ENCODE data around the gene PFDN4. TPM values are rescaled to one million over a fixed set of nuclear protein-coding genes. Genes with fewer than 3 reads are reported as not detected.

The PFDN4 gene
- total RNA-seq (10 to 100 TPM; 15.2 to 16.7 TPM), polyA plus RNA-seq (10 to 100 TPM; 43.8 to 70.7 TPM)

GRCh38 chr20:54207743-54208547 is at the start of gene PFDN4:
Gene PFDN4, plus strand, starts transcription at chr20:54208087. Its CDS starts 14 bp downstream, at chr20:54208101.
- intact Hi-C loops (cut with micrococcal nuclease) = no loop called here
- H3K4me1 Mint-ChIP-seq = peaks cover 28 to 42% (median 34%) of the 10 kb centered on the region in 4 donors

GRCh38 chr20:54158226-54158625 is 49.7 kb upstream of the PFDN4 start:
- intact Hi-C loops (cut with micrococcal nuclease) = no loop called here
- Histone ChIP-seq H3K27ac (ENCODE audit: low read depth, low read length) (no peak overlapping the region), H3K36me3 (ENCODE audit: insufficient read depth, low read length) (no peaks in the 10 kb centered on the region), H3K9me3 (ENCODE audit: control insufficient read depth in 1 of 2, low read length in 2 of 2) (no peaks in the 10 kb centered on the region), H3K4me3 (ENCODE audit: low read length in 2 of 2) (no peak overlapping the region), H3K4me1 (ENCODE audit: insufficient read depth, low read length) (no peaks in the 10 kb centered on the region), H3K27me3 (ENCODE audit: insufficient read depth, low read length) (no peaks in the 10 kb centered on the region)
- H3K4me3 Mint-ChIP-seq = no peak overlapping the region
- ChIA-PET CTCF (ENCODE audit: partially characterized antibody) (no interaction called here), POLR2A (ENCODE audit: partially characterized antibody) (no interaction called here)
- DNase-seq = no peak
- no peaks in the 10 kb centered on the region for H3K9me3 Mint-ChIP-seq
- peaks cover 9 to 14% of the 10 kb centered on the region in 2 donors for H3K27me3 Mint-ChIP-seq
- no peaks in the 10 kb centered on the region for H3K36me3 Mint-ChIP-seq
- H3K27ac Mint-ChIP-seq = no peak overlapping the region
- H3K4me1 Mint-ChIP-seq = peaks cover 0 to 3% (median 0%) of the 10 kb centered on the region in 4 donors

More at GRCh38 chr20:54207743-54208547, at the start of gene PFDN4:
- H3K27ac Mint-ChIP-seq = peak within 1 kb of the TSS; percentile 99 to 100 (median 100)
- no peaks in the 10 kb centered on the region for H3K27me3 ChIP-seq (ENCODE audit: insufficient read depth, low read length)
- H3K4me3 ChIP-seq (ENCODE audit: low read length in 2 of 2) = peak within 1 kb of the TSS; percentile 92 to 96
- peaks cover 33% of the 10 kb centered on the region for H3K4me1 ChIP-seq (ENCODE audit: insufficient read depth, low read length)
- ChIA-PET CTCF (ENCODE audit: partially characterized antibody) (interaction anchor here (1.0 to 2.8 kb wide), 6 partner anchors 9 to 251 kb away, joined by 3 to 21 read pairs (median 5); no protein-coding TSS in a partner anchor), POLR2A (ENCODE audit: partially characterized antibody) (interaction anchor here (0.5 to 2.4 kb wide), 10 partner anchors 8 to 1798 kb away, joined by 3 to 16 read pairs (median 4); no protein-coding TSS in a partner anchor)
- peaks cover 0 to 2% (median 0%) of the 10 kb centered on the region in 8 donors for H3K9me3 Mint-ChIP-seq
- peak within 1 kb of the TSS; percentile 92 for H3K27ac ChIP-seq (ENCODE audit: low read depth, low read length)
- H3K4me3 Mint-ChIP-seq = peak within 1 kb of the TSS; percentile 94 to 99 (median 98)
- H3K36me3 Mint-ChIP-seq = peaks cover 0 to 9% of the 10 kb centered on the region in 2 donors
- H3K27me3 Mint-ChIP-seq = peaks cover 0 to 2% of the 10 kb centered on the region in 2 donors
- no peaks in the 10 kb centered on the region for H3K9me3 ChIP-seq (ENCODE audit: control insufficient read depth in 1 of 2, low read length in 2 of 2)
- H3K36me3 ChIP-seq (ENCODE audit: insufficient read depth, low read length) = no peaks in the 10 kb centered on the region
- peak; percentile 72 to 88 (median 79) for DNase-seq

DNA sequence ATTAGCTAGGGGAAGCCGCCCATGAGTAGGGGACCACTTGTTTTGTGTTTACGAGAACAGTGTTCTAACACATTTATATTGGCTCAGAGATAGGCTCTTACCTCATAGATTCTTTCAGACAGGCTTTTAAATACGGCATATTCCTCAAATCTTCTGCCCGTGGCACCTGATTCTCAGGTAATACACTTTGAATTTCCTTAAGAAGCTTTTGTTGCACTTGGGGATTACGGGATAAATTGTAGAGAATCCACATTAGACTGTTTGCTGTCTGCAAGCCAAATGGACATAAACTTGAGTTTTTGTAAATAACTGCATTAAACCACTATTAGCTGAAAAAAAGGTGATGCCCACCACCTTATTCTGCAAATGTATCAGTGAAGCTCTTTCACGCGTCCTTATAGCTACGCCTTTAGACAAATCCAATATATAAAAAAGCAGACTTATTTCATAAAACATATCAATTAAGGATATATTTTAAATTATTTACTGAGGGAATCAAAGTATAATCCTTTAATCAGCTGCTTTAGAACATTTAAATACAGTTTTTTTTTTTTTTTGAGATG is 49.0 kb upstream of the PFDN4 start:
- Mint-ChIP-seq H3K27me3 (peaks cover 13% of the 10 kb centered on the region in 2 donors), H3K36me3 (no peaks in the 10 kb centered on the region), H3K4me1 (peaks cover 0 to 3% (median 0%) of the 10 kb centered on the region in 4 donors), H3K27ac (no peak overlapping the region), H3K4me3 (no peak overlapping the region), H3K9me3 (no peaks in the 10 kb centered on the region)
- Histone ChIP-seq H3K4me1 (ENCODE audit: insufficient read depth, low read length) (no peaks in the 10 kb centered on the region), H3K4me3 (ENCODE audit: low read length in 2 of 2) (no peak overlapping the region), H3K27me3 (ENCODE audit: insufficient read depth, low read length) (no peaks in the 10 kb centered on the region), H3K27ac (ENCODE audit: low read depth, low read length) (no peak overlapping the region), H3K36me3 (ENCODE audit: insufficient read depth, low read length) (no peaks in the 10 kb centered on the region), H3K9me3 (ENCODE audit: control insufficient read depth in 1 of 2, low read length in 2 of 2) (no peaks in the 10 kb centered on the region)
- ChIA-PET POLR2A (ENCODE audit: partially characterized antibody) (no interaction called here), CTCF (ENCODE audit: partially characterized antibody) (no interaction called here)
- intact Hi-C loops (cut with micrococcal nuclease) = no loop called here
- no peak for DNase-seq

- Histone ChIP-seq H3K4me3 (ENCODE audit: low read length in 2 of 2) (no peak overlapping the region), H3K36me3 (ENCODE audit: insufficient read depth, low read length) (no peaks in the 10 kb centered on the region), H3K9me3 (ENCODE audit: control insufficient read depth in 1 of 2, low read length in 2 of 2) (no peaks in the 10 kb centered on the region), H3K4me1 (ENCODE audit: insufficient read depth, low read length) (no peaks in the 10 kb centered on the region), H3K27me3 (ENCODE audit: insufficient read depth, low read length) (peaks cover 5% of the 10 kb centered on the region), H3K27ac (ENCODE audit: low read depth, low read length) (no peak overlapping the region)
- Mint-ChIP-seq H3K27ac (no peak overlapping the region), H3K4me3 (peak overlapping the region in 1 of 8 donors; percentile 45), H3K9me3 (peaks cover 0 to 2% (median 0%) of the 10 kb centered on the region in 8 donors), H3K4me1 (peaks cover 0 to 3% (median 0%) of the 10 kb centered on the region in 4 donors), H3K27me3 (peaks cover 12 to 14% of the 10 kb centered on the region in 2 donors), H3K36me3 (no peaks in the 10 kb centered on the region)
- no peak for DNase-seq
- ChIA-PET CTCF (ENCODE audit: partially characterized antibody) (interaction anchor here (1.0 kb wide), 1 partner anchor 56 kb away, joined by 3 read pairs; no protein-coding TSS in a partner anchor), POLR2A (ENCODE audit: partially characterized antibody) (no interaction called here)
- intact Hi-C loops (cut with micrococcal nuclease) = no loop called here
Observed at GRCh38 chr20:54160065-54161007, 47.6 kb upstream of the PFDN4 start.

DNA sequence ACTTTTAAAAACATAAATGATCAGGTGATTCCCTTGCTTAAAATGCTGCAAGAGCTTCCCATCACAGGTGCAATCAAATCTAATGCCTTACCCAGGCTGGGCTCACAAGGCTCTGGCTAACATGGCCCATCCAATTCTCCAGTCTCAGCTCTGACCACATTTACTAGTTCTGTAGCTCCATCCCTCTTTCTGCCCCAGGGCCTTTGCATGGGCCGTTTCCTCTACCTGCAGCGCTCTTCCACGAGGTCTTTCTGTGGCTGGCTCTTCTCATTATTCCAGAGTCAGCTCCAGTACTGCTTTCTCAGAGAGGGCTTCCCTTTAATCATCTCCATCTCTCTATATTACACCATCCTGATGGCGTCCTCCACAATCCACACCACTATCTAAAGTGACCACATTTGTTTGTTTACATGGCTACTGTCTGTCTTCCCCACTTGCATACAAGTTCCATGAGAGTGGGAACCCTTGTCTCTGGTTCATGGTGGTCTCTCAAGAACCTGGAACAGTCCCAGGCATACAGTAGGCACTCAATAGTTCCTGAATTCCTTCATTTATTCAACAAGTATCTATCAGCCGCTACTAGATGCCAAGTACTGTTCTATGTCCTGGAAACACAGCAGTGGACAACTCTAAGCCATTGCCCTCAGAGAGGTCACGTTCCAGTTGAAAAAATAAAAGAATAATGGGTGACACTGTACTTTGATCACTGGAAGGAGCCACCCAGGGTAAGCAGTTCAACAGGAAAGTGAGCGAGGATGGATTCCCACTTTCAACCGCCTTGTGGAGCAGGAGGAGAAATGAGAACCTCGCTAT is 46.7 kb upstream of the PFDN4 start:
- H3K4me3 ChIP-seq (ENCODE audit: low read length in 2 of 2) = no peak overlapping the region
- peaks cover 0 to 2% (median 0%) of the 10 kb centered on the region in 8 donors for H3K9me3 Mint-ChIP-seq
- ChIA-PET CTCF (ENCODE audit: partially characterized antibody) (interaction anchor here (0.6 to 1.0 kb wide), 2 partner anchors 36 to 57 kb away, joined by 3 read pairs; no protein-coding TSS in a partner anchor), POLR2A (ENCODE audit: partially characterized antibody) (no interaction called here)
- H3K27ac ChIP-seq (ENCODE audit: low read depth, low read length) = no peak overlapping the region
- DNase-seq = no peak
- H3K4me1 ChIP-seq (ENCODE audit: insufficient read depth, low read length) = no peaks in the 10 kb centered on the region
- peaks cover 5% of the 10 kb centered on the region for H3K27me3 ChIP-seq (ENCODE audit: insufficient read depth, low read length)
- H3K9me3 ChIP-seq (ENCODE audit: control insufficient read depth in 1 of 2, low read length in 2 of 2) = no peaks in the 10 kb centered on the region
- intact Hi-C loops (cut with micrococcal nuclease) = no loop called here
- H3K36me3 ChIP-seq (ENCODE audit: insufficient read depth, low read length) = no peaks in the 10 kb centered on the region
- peaks cover 0 to 3% (median 0%) of the 10 kb centered on the region in 4 donors for H3K4me1 Mint-ChIP-seq
- H3K27me3 Mint-ChIP-seq = peaks cover 17% of the 10 kb centered on the region in 2 donors
- H3K4me3 Mint-ChIP-seq = no peak overlapping the region
- no peak overlapping the region for H3K27ac Mint-ChIP-seq
- H3K36me3 Mint-ChIP-seq = no peaks in the 10 kb centered on the region

DNA sequence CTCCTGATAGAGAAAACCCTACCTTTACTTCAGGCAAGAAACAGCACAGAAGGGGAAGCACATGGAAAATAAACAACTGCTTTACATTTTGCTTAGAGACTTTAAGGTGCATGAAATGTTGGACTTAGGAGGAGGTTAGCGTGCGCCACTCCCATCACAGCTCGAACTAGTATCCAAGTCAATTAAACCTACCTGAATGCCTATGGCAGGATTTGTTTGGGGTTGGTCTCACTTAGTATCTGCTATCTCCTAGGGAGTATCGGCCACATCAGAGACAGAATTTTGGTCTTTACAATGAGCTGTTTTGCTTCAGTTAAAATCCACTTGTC is 46.1 kb upstream of the PFDN4 start:
- H3K9me3 ChIP-seq (ENCODE audit: control insufficient read depth in 1 of 2, low read length in 2 of 2) = no peaks in the 10 kb centered on the region
- peaks cover 0 to 3% (median 0%) of the 10 kb centered on the region in 4 donors for H3K4me1 Mint-ChIP-seq
- H3K9me3 Mint-ChIP-seq = peaks cover 0 to 2% (median 0%) of the 10 kb centered on the region in 8 donors
- no peaks in the 10 kb centered on the region for H3K36me3 ChIP-seq (ENCODE audit: insufficient read depth, low read length)
- H3K4me3 Mint-ChIP-seq = no peak overlapping the region
- H3K27ac Mint-ChIP-seq = no peak overlapping the region
- no peak for DNase-seq
- H3K36me3 Mint-ChIP-seq = no peaks in the 10 kb centered on the region
- H3K27ac ChIP-seq (ENCODE audit: low read depth, low read length) = no peak overlapping the region
- H3K27me3 Mint-ChIP-seq = peaks cover 16 to 20% of the 10 kb centered on the region in 2 donors
- no peak overlapping the region for H3K4me3 ChIP-seq (ENCODE audit: low read length in 2 of 2)
- intact Hi-C loops (cut with micrococcal nuclease) = no loop called here
- CTCF ChIA-PET (ENCODE audit: partially characterized antibody) = interaction anchor here (0.6 kb wide), 1 partner anchor 36 kb away, joined by 3 read pairs; no protein-coding TSS in a partner anchor
- no peaks in the 10 kb centered on the region for H3K4me1 ChIP-seq (ENCODE audit: insufficient read depth, low read length)
- POLR2A ChIA-PET (ENCODE audit: partially characterized antibody) = no interaction called here
- peaks cover 5% of the 10 kb centered on the region for H3K27me3 ChIP-seq (ENCODE audit: insufficient read depth, low read length)

Measured in CD4-positive, alpha-beta memory T cell (primary cell).